Stimulated activated CD8-positive, alpha-beta memory T cell treated with anti-CD3 and anti-CD28 coated beads, Interleukin-12 subunit alpha, Interleukin-12 subunit beta, amount 100 ng/mL, for 4 hours (primary cell): ENCODE measurements around the gene MRPL55.
A peak's percentile ranks its signal among the peaks of the same experiment; 100 is the strongest.

Source experiments
- DNase-seq: peaks from one replicate; pipeline ENCODE4 v3.0.0-alpha.2; 2020; ENCODE audit warnings: low read depth

The MRPL55 gene

DNA sequence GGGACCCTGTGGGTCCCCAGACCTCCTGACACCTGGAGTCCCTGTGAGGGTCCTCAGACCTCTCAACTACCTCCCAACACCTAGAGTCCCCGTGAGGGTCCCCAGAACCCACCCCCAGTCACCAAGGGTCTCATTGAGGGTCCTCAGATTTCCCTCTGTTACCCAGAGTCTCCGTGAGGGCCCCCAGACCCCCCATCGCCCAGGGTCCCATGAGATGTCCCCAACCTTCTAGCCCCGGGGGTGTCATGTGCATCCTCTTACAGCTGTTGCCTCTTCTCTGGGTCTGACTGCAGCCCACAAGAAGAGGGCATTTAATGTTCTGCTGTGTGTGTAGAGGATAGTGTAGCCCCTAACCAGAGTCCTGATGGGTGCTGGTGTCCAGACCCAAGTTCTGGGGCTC is 38.7 kb upstream of the MRPL55 start:
- no peak for DNase-seq

- DNase-seq = no peak
Measured at GRCh38 chr1:228147151-228147693, 38.1 kb upstream of the MRPL55 start.

GRCh38 chr1:228146417-228147150 is 37.5 kb upstream of the MRPL55 start:
- no peak for DNase-seq

DNA sequence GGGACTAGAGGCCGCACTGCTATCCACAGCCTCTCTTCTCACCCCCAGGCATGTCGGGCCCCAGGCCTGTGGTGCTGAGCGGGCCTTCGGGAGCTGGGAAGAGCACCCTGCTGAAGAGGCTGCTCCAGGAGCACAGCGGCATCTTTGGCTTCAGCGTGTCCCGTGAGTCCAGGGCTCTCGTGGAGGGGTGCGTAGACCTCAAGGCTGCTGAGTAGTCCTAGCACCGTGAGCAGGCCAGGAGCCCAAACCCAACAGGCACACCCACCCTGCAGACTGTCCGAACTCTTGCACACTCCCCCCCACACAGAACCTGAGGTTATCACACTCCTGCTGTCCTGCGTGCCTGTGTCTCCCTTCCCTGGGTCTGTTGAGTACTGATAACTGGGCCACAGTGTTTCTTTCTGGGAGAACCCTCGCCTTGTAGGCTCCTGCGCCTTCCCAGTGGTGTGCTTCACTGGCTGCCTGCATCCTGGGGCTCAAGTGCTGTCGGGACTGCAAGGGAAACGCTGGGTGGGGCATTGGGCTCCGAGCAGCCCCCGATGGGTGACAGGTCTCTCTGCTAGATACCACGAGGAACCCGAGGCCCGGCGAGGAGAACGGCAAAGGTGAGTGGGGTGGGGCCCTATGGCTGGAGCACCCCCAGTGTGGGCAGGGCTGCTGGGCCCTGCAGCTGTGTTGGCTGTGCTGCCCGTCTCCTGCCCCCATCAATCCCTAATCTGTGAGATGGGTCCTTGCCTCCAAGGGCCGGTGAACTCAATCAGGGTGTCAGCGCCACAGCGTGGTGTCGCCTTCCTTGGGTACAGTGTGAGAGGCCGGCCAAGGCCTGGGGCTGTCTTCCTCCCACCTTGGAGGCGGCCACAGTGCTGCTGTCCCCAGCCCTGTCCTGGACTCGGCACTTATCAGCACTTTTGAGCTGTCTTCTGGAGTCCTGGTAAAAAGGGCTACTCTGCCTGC is 36.6 kb upstream of the MRPL55 start:
- no peak for DNase-seq

- no peak for DNase-seq
Measured at GRCh38 chr1:228144993-228145343, 35.9 kb upstream of the MRPL55 start.

DNA sequence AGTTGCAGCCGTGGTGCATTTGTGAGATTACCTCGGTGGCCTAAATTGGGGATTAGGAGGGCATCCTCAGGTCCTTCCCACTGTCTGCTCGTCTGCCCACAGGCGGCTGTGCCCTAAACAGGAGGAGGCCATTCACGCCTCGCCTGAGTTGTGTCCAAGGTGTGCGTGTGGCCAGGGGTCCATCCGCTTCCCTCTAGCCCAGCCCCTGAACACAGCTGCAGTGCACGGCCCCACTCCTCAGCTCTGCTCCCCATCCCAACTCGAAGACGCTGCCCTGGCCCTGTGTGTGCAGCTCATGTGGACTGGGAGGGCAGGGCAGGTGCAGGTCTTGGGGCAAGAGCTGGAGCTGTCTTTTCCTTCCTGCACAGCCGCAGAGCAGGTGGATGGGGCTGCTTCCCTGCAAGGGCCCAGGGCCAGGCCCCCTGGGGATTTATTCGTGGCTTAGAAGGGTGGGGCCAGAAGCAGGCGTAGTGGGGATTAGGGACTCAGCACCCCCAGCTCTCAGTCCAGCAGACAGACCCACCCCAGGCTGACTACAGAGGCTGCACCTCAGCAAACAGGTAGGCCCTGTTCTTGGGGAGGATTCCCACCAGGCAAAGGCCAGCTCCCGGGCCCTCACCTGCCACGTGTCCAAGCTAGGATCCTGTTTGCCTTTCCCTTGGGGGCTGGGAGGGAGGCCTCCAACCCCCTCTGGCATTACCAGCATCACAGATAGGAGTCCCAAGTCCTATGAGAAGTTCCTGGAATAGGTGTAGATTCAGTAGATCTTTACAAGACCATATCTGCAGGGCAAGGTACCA is 35.3 kb upstream of the MRPL55 start:
- DNase-seq = no peak

- no peak for DNase-seq
Measured at GRCh38 chr1:228143480-228144192, 34.5 kb upstream of the MRPL55 start.

DNA sequence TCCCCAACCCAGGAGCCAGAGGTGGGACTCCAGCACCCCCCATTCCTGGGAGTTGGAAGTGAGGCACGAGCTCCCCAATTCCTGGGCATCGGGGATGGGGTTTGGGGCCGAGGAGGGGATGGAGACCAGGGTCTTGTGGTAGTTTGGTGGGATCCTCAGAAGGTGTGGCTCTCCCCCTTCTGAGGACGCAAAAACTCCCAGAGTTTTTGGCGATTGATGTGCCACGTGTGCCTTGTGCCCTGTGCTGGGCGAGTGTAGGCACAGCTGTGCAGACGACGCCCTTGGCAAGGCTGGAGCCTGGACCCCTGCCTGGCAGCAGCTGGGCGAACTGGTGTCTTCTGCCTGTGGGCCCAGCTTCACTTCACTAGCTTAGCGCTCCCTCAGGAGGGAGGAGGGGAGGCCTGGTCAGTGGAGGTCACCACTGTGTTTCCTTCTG is 33.6 kb upstream of the MRPL55 start:
- no peak for DNase-seq

GRCh38 chr1:228142155-228142691 is 33.1 kb upstream of the MRPL55 start:
- no peak for DNase-seq

- DNase-seq = no peak
Measured at GRCh38 chr1:228141226-228142044, 32.3 kb upstream of the MRPL55 start.

GRCh38 chr1:228140724-228141225 is 31.7 kb upstream of the MRPL55 start:
- no peak for DNase-seq

GRCh38 chr1:228139931-228140723 is 31.0 kb upstream of the MRPL55 start, which contains the start of gene GUK1:
TSS of gene GUK1 (plus strand) at chr1:228140279. CDS start at chr1:228140303, 24 bp downstream.
- peak; percentile 100 for DNase-seq

DNA sequence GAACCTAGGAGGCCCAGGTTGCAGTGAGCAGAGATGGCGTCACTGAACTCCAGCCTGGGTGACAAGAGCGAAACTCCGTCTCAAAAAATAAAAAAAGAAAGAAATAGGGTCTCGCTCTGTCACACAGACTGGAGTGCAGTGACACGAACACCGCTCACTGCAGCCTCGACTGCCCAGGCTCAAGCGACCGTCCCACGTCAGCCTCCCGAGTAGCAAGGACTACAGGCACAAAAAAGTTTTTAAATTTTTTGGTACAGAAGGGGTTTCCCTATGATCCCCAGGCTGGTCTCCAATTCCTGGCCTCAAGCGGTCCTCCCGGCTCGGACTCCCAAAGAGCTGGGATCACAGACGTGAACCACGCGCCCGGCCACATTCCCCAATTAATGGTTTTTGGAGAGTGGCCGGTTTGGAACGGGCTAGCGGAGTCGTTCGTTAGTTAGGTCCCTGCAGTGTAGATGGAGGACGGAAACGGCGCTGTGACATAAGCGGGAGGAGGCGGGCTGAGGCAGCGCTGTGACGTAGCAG is 30.4 kb upstream of the MRPL55 start:
- DNase-seq = no peak

DNA sequence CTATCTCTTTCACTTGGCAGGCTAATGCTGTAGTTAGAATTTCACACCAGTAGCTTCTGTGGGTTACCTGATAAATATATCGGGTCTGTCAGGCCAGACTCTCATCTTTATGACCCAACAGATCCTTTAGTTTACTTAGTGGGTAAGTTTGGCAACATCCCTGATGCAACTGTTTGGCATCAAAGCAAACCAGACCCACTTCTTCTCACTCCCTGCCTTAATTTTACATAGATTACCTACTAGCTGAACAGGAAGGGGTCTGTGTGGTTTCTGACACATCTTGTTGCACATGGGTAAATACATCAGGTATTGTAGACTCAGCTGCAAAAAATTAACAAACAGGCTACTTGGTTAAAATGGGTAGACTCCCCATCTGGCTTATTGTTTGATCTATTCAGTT is 27.8 kb upstream of the MRPL55 start:
- no peak for DNase-seq

DNA sequence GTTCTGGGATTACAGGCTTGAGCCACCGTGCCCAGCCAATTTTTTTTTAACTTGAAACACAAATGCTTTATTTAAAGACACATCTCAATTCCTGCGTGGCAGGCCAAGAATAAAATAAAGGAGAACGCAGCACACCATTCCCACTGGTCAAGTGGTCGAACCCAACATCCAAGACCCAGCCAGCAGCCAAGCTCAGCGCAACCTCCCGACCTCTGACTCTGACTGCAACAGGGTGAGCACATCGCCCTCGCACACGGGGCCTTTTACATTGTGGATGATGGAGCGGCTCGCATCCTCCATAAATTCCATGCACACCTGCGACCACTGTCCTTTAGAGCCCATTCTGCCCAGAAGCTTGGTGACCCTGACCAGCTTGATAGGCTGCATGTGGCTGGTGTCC is 25.5 kb upstream of the MRPL55 start:
- no peak for DNase-seq

GRCh38 chr1:228131766-228132165 is 22.7 kb upstream of the MRPL55 start:
- DNase-seq = no peak

DNA sequence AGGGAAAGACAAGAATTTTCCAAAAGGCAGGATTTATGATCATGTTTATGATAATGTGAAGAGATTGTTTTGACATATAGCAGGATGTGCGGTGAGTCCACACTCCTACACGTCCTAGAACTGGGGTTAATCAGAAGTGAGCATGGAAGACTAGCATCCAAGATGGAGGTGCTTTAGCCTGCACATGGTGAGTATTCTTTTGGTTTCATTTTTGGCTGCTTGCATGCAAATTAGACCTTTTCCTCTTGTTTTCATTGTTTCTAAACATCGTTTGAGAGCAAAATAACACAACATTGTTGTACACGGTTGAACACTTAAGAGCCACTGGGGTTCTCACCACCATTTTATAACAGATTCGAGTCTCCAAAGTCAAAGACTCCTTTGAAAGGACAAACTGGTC is 16.1 kb upstream of the MRPL55 start:
- no peak for DNase-seq

- DNase-seq = no peak
Measured at GRCh38 chr1:228123505-228123904, 14.4 kb upstream of the MRPL55 start.

GRCh38 chr1:228122921-228123441 is 13.9 kb upstream of the MRPL55 start:
- no peak for DNase-seq
